Stimulated activated CD4-positive, alpha-beta T cell treated with anti-CD3 and anti-CD28 coated beads, Interleukin-15, amount 100 ng/mL, for 48 hours (primary cell): Measurements from ENCODE around the gene RNF224.
A peak's percentile ranks its signal among the peaks of the same experiment; 100 is the strongest.

Experiments
- DNase-seq, 2 donors: peaks; one replicate each; pipeline ENCODE4 v3.0.0-alpha.2; 2020; ENCODE audit warnings: low read depth in 2 of 2

RNF224 gene

GRCh38 chr9:137192448-137192780 lies 34.9 kb upstream of the RNF224 start:
- no peak for DNase-seq

GRCh38 chr9:137192859-137193258 lies 34.4 kb upstream of the RNF224 start:
- DNase-seq: no peak

GRCh38 chr9:137193771-137194170 lies 33.5 kb upstream of the RNF224 start:
- no peak for DNase-seq

GRCh38 chr9:137194388-137194787 lies 32.9 kb upstream of the RNF224 start:
- no peak for DNase-seq

- no peak for DNase-seq
These were observed 32.4 kb upstream of the RNF224 start for GRCh38 chr9:137194909-137195308.

GRCh38 chr9:137195525-137196220 lies 31.6 kb upstream of the RNF224 start:
- no peak for DNase-seq

- no peak for DNase-seq
These were observed 29.0 kb upstream of the RNF224 start for GRCh38 chr9:137198051-137198901.

GRCh38 chr9:137198902-137199283 lies 28.4 kb upstream of the RNF224 start:
- no peak for DNase-seq

- no peak for DNase-seq
These were observed 27.7 kb upstream of the RNF224 start for GRCh38 chr9:137199411-137200121.

- peak; percentile 95 to 99 for DNase-seq
These were observed 26.7 kb upstream of the RNF224 start, which contains the start of gene TPRN for GRCh38 chr9:137200311-137201204. Gene TPRN, minus strand, starts transcription at chr9:137200741. Its CDS starts 30 bp downstream, at chr9:137200711.

- no peak for DNase-seq
These were observed 26.0 kb upstream of the RNF224 start for GRCh38 chr9:137201205-137201868.

- no peak for DNase-seq
These were observed 24.3 kb upstream of the RNF224 start for GRCh38 chr9:137202966-137203365.

- DNase-seq: no peak
These were observed 22.6 kb upstream of the RNF224 start for GRCh38 chr9:137204731-137205125.

- DNase-seq: peak; percentile 87 to 93
These were observed 21.9 kb upstream of the RNF224 start, which contains the start of the genes NDOR1 and TMEM203 for GRCh38 chr9:137205126-137206069. Gene NDOR1, plus strand, starts transcription at chr9:137205700. Its CDS starts 78 bp downstream, at chr9:137205778. Gene TMEM203, minus strand, starts transcription at chr9:137205648. Its CDS starts 234 bp downstream, at chr9:137205414.

GRCh38 chr9:137206602-137207001 lies 20.7 kb upstream of the RNF224 start:
- no peak for DNase-seq

GRCh38 chr9:137211532-137211931 lies 15.8 kb upstream of the RNF224 start:
- DNase-seq: no peak

GRCh38 chr9:137212520-137212919 lies 14.8 kb upstream of the RNF224 start:
- no peak for DNase-seq

- DNase-seq: no peak
These were observed 13.9 kb upstream of the RNF224 start for GRCh38 chr9:137213160-137214060.
